Heart right ventricle (tissue), 16 donors: Measurements from ENCODE around the gene FREY1. TPM values are rescaled to one million over a fixed set of nuclear protein-coding genes. Genes with fewer than 3 reads are reported as not detected.
A peak's percentile ranks its signal among the peaks of the same experiment; 100 is the strongest.

Experiments used
- ATAC-seq, 8 donors: fragments of 200-7000 bp; cut with Tn5 transposase; one replicate each; pipeline ENCODE4 v1.9.1; 2020; ENCODE audit warnings: mild to moderate bottlenecking in 8 of 8, moderate library complexity in 8 of 8, moderate number of reproducible peaks in 1 of 8
- DNase-seq, 2 donors: peaks; one replicate each; pipeline ENCODE4 v3.0.0-alpha.2; 2020
- H3K27ac ChIP-seq, 10 donors: fragments of 200-600 bp; sonication (generic) in 2 of 10; one replicate each; pipeline versions ENCODE4 v1.5.0 to v1.8.0; 2020 to 2022; ENCODE audit warnings: mild to moderate bottlenecking in 3 of 10
- H3K27me3 ChIP-seq, 7 donors: fragments of 200-600 bp; one replicate each; pipeline ENCODE4 v1.8.0; 2021 to 2022; ENCODE audit warnings: mild to moderate bottlenecking in 2 of 7
- H3K36me3 ChIP-seq, 9 donors: fragments of 200-600 bp; sonication (generic) in 1 of 9; one replicate each; pipeline versions ENCODE4 v1.5.0 to v1.8.0; 2020 to 2022; ENCODE audit warnings: mild to moderate bottlenecking in 2 of 9
- H3K4me1 ChIP-seq, 9 donors: fragments of 200-600 bp; sonication (generic) in 1 of 9; one replicate each; pipeline versions ENCODE4 v1.5.0 to v1.8.0; 2020 to 2022; ENCODE audit warnings: mild to moderate bottlenecking in 4 of 9
- H3K4me3 ChIP-seq, 10 donors: fragments of 200-600 bp; sonication (generic) in 2 of 10; one replicate each; pipeline versions ENCODE4 v1.5.0 to v1.8.0; 2020 to 2022; ENCODE audit warnings: mild to moderate bottlenecking in 7 of 10, moderate library complexity in 2 of 10
- H3K9me3 ChIP-seq, 11 donors: fragments of 200-600 bp in 10 of 11; sonication (generic) in 2 of 11; one replicate each; pipeline versions ENCODE4 v1.5.0 to v1.8.0; 2013 to 2022; ENCODE audit warnings: mild to moderate bottlenecking in 2 of 11, control low read depth in 1 of 11, moderate library complexity in 1 of 11
- CTCF ChIP-seq, 9 donors: fragments of 200-600 bp; sonication (generic) in 2 of 9; IDR thresholded peaks; one replicate each; pipeline versions ENCODE4 v1.5.0 to v1.8.0; 2021 to 2022; ENCODE audit warnings: antibody characterized with exemption in 9 of 9, mild to moderate bottlenecking in 5 of 9, moderate library complexity in 1 of 9
- WGBS, 2 donors: extraction: QIAGEN DNeasy Blood & Tissue Kit; methylation state at CpG; one replicate each; pipeline ENCODE4 v1.1.7; 2013; ENCODE audit warnings: inconsistent platforms in 1 of 2; 5-methylcytosine and 5-hydroxymethylcytosine counted together
- intact Hi-C, 10 donors: fragments of 100-400 bp; cut with DNase I; formaldehyde crosslinking; loops; one replicate each; pipeline versions ENCODE4 v1.11.1 to v1.14.2; 2022
- polyA plus RNA-seq, 2 donors: library from polyadenylated mRNA; stranded (reverse); fragments of 200-250 nt; gene quantifications; one replicate each; pipeline ENCODE4 v1.2.3, GENCODE V29; 2013
- total RNA-seq, 10 donors: library from RNA; stranded (reverse); fragmentation: NEBNext Ultra II Directional in 3 of 10; extraction: Animal tissue kit (Norgen Biotek cat#: 25700) in 3 of 10; gene quantifications; one replicate each; pipeline versions ENCODE4 v1.2.1 to v1.2.4, GENCODE V29; 2021 to 2023
- donor health status: Arrhythmogenic right ventricular cardiomyopathy.
- donor health status: ischemic (EF 13 %, LVEDD 7.1; RV severe dilation, severe dysfunction).
- donor health status: healthy with polysubstance abuse.
- donor health status: DM: no; HTN: yes; CAD: no.
- donor health status: DM: no; HTN: no; CAD: no.
- donor health status: ischemic (EF 25% LVEDD 6.9; RV normal size, moderate dysfunction).
- donor health status: ischemic (EF 25% LVEDD 5.7; RV mildly dilated, moderate dysfunction).
- donor health status: healthy.
- donor health status: DM: yes; HTN: yes; CAD: no.
- donor health status: Ischemic cardiomyopathy.
- donor health status: ischemic (EF 35%, LVEDD 5.7; RV mildly dilated, moderate dysfunction).
- donor health status: nonischemic (EF 11% LVEDD 7.7; RV severe dilation, severe dysfunction).
- donor health status: DM: yes; HTN: yes; CAD: no.
- donor health status: PGD.
- donor health status: ischemic (EF 29% LVEDD 5.4; RV normal size, mild dysfunction).
- donor health status: nonischemic (EF 23%, LVEDD 6.1; RV moderate dilation, normal function).

Gene FREY1
- total and polyA plus RNA-seq, 12 donors: 0.22 to 0.59 (median 0.39) TPM; not detected in 7

GRCh38 chr11:45905095-45905494 lies 2.0 kb downstream of the FREY1 start:
- H3K4me1 ChIP-seq: peaks cover 5 to 19% (median 12%) of the 10 kb centered on the region in 9 donors

GRCh38 chr11:45904309-45904915 lies 2.7 kb downstream of the FREY1 start:
- intact Hi-C loops: no loop called here
- peaks cover 0 to 24% (median 0%) of the 10 kb centered on the region in 7 donors for H3K27me3 ChIP-seq
- no peak for DNase-seq
- peaks cover 7 to 22% (median 15%) of the 10 kb centered on the region in 9 donors for H3K4me1 ChIP-seq
- no peaks in the 10 kb centered on the region for H3K9me3 ChIP-seq
- H3K36me3 ChIP-seq: peaks cover 0 to 36% (median 0%) of the 10 kb centered on the region in 9 donors
- no peak for ATAC-seq
- no peak overlapping the region for H3K27ac ChIP-seq
- no peak for TF ChIP-seq CTCF (IDR thresholded peaks at IDR 0.05)
- no peak overlapping the region for H3K4me3 ChIP-seq
- 83 to 85% methylated on average over 15 of the region's 15 CpGs for WGBS, 2 donors

More at GRCh38 chr11:45905095-45905494, 2.0 kb downstream of the FREY1 start:
- no peak for DNase-seq
- Histone ChIP-seq H3K36me3 (peaks cover 0 to 42% (median 0%) of the 10 kb centered on the region in 9 donors), H3K9me3 (no peaks in the 10 kb centered on the region), H3K27ac (no peak overlapping the region), H3K27me3 (peaks cover 0 to 17% (median 0%) of the 10 kb centered on the region in 7 donors), H3K4me3 (no peak overlapping the region)
- ATAC-seq: no peak
- intact Hi-C loops: no loop called here
- WGBS, 2 donors: 94 to 96% methylated on average over 19 of the region's 19 CpGs
- TF ChIP-seq CTCF (IDR thresholded peaks at IDR 0.05): no peak

GRCh38 chr11:45902452-45903380 lies 4.4 kb downstream of the FREY1 start:
- no peak overlapping the region for H3K4me3 ChIP-seq
- peaks cover 0 to 41% (median 0%) of the 10 kb centered on the region in 7 donors for H3K27me3 ChIP-seq
- H3K27ac ChIP-seq: no peak overlapping the region
- TF ChIP-seq CTCF (IDR thresholded peaks at IDR 0.05): no peak
- WGBS, 2 donors: 94% methylated on average over 56 of the region's 56 CpGs
- DNase-seq (peak in 1 of 2 donors; percentile 8), ATAC-seq (no peak)
- intact Hi-C loops: no loop called here
- peaks cover 10 to 31% (median 21%) of the 10 kb centered on the region in 9 donors for H3K4me1 ChIP-seq
- no peaks in the 10 kb centered on the region for H3K9me3 ChIP-seq
- H3K36me3 ChIP-seq: peaks cover 0 to 31% (median 0%) of the 10 kb centered on the region in 9 donors

- Histone ChIP-seq H3K27ac (no peak overlapping the region), H3K36me3 (peaks cover 0 to 31% (median 0%) of the 10 kb centered on the region in 9 donors), H3K4me1 (peaks cover 10 to 31% (median 21%) of the 10 kb centered on the region in 9 donors), H3K9me3 (no peaks in the 10 kb centered on the region), H3K4me3 (no peak overlapping the region), H3K27me3 (peaks cover 0 to 49% (median 0%) of the 10 kb centered on the region in 7 donors)
- intact Hi-C loops: loop anchor here in 1 of 10 donors (2.0 kb wide), 1 partner anchor 17 kb away; no protein-coding TSS in a partner anchor
- ATAC-seq: no peak
- no peak for DNase-seq
- no peak for TF ChIP-seq CTCF (IDR thresholded peaks at IDR 0.05)
- WGBS, 2 donors: 75 to 83% methylated on average over 6 of the region's 6 CpGs
Measured at GRCh38 chr11:45901626-45902025, 5.4 kb downstream of the FREY1 start.
